Measurements from ENCODE around the gene TCF12. TPM values are rescaled to one million over a fixed set of nuclear protein-coding genes. Genes with fewer than 3 reads are reported as not detected.

Gene TCF12
- total RNA-seq, 1 donor from 2014 or later = 194 TPM

DNA sequence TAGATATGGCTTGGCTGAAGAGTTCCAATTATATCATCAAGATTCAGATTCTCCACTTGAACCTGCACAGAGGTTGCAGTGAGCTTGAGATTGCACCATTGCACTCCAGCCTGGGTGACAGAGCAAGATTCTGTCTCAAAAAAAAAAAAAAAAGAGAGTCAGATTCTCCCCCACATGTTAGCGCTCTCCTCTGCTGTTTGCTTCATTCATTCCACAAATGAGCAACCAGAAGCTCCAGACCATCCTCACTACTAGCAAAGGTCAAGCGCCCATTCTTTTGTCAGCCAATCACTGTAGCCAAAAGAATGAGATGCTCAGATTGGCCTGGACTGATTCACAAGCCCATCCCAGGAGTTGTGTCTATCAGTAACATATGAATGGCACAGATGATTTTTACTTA lies 28.4 kb upstream of the TCF12 start:
- no peak overlapping the region for H3K4me3 Mint-ChIP-seq
- peaks cover 35% of the 10 kb centered on the region for H3K4me1 Mint-ChIP-seq
- DNase-seq (ENCODE audit: low spot score in 2 of 2, unreplicated experiment in 2 of 2) = no peak

GRCh38 chr15:56891852-56892440 lies 26.5 kb upstream of the TCF12 start:
- Mint-ChIP-seq H3K4me1 (peaks cover 26% of the 10 kb centered on the region), H3K4me3 (no peak overlapping the region)

More for the DNA sequence above, 28.4 kb upstream of the TCF12 start:
- peaks cover 2% of the 10 kb centered on the region for H3K36me3 Mint-ChIP-seq
- H3K27ac Mint-ChIP-seq = no peak overlapping the region
- H3K9me3 Mint-ChIP-seq = no peaks in the 10 kb centered on the region
- TF ChIP-seq CTCF (IDR thresholded peaks at IDR 0.05; ENCODE audit: unreplicated experiment) = no peak
- H3K27me3 Mint-ChIP-seq (ENCODE audit: low read depth) = no peaks in the 10 kb centered on the region

GRCh38 chr15:56892659-56893363 lies 25.6 kb upstream of the TCF12 start:
- Mint-ChIP-seq H3K27me3 (ENCODE audit: low read depth) (no peaks in the 10 kb centered on the region), H3K4me3 (no peak overlapping the region), H3K9me3 (no peaks in the 10 kb centered on the region), H3K27ac (no peak overlapping the region), H3K4me1 (peaks cover 21% of the 10 kb centered on the region), H3K36me3 (peaks cover 2% of the 10 kb centered on the region)
- no peak for TF ChIP-seq CTCF (IDR thresholded peaks at IDR 0.05; ENCODE audit: unreplicated experiment)
- no peak for DNase-seq (ENCODE audit: low spot score in 2 of 2, unreplicated experiment in 2 of 2)

More at GRCh38 chr15:56891852-56892440, 26.5 kb upstream of the TCF12 start:
- no peaks in the 10 kb centered on the region for H3K9me3 Mint-ChIP-seq
- no peak overlapping the region for H3K27ac Mint-ChIP-seq
- TF ChIP-seq CTCF (IDR thresholded peaks at IDR 0.05; ENCODE audit: unreplicated experiment) = no peak
- peaks cover 2% of the 10 kb centered on the region for H3K36me3 Mint-ChIP-seq
- no peak for DNase-seq (ENCODE audit: low spot score in 2 of 2, unreplicated experiment in 2 of 2)
- H3K27me3 Mint-ChIP-seq (ENCODE audit: low read depth) = no peaks in the 10 kb centered on the region

DNA sequence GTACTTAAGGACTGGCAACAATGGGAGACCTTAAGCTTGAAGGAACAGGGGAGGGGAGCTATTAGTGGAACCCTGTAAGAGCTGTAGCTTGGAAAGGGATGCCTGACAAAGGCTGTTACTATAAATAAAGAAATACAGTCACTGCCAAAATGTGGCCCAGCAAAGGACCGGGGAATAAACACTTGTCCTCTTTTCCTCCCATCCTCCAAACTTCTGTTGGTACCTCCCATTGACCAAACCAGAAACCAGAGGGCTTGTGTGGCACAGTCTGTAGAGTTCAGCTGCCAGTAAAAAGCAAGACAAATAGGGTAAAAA lies 25.1 kb upstream of the TCF12 start:
- H3K27ac Mint-ChIP-seq = no peak overlapping the region
- TF ChIP-seq CTCF (IDR thresholded peaks at IDR 0.05; ENCODE audit: unreplicated experiment) = no peak
- H3K9me3 Mint-ChIP-seq = peaks cover 3% of the 10 kb centered on the region
- no peak for DNase-seq (ENCODE audit: low spot score in 2 of 2, unreplicated experiment in 2 of 2)
- peaks cover 2% of the 10 kb centered on the region for H3K36me3 Mint-ChIP-seq
- H3K4me3 Mint-ChIP-seq = no peak overlapping the region
- no peaks in the 10 kb centered on the region for H3K27me3 Mint-ChIP-seq (ENCODE audit: low read depth)
- peaks cover 16% of the 10 kb centered on the region for H3K4me1 Mint-ChIP-seq

DNA sequence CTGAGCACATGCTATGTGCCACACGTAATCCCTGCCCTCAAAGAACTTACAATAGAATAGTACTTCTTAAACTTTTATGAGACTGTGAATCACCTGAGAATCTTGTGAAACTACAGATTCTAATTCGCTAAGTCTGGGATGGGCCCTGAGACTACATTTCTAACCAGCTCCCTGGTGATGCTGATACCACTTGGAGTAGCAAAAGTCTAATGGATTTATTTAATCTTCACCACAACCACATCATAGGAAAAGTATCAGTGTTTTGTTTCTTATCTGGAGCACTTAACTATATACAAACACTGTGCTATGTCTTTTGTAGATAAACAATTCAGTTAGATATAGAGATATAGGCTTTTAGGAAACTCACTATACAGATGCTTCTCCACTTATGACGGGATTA lies 23.8 kb upstream of the TCF12 start:
- H3K27me3 Mint-ChIP-seq (ENCODE audit: low read depth) = no peaks in the 10 kb centered on the region
- DNase-seq (ENCODE audit: low spot score in 2 of 2, unreplicated experiment in 2 of 2) = no peak
- H3K4me3 Mint-ChIP-seq = no peak overlapping the region
- H3K9me3 Mint-ChIP-seq = peaks cover 4% of the 10 kb centered on the region
- TF ChIP-seq CTCF (IDR thresholded peaks at IDR 0.05; ENCODE audit: unreplicated experiment) = no peak
- peaks cover 8% of the 10 kb centered on the region for H3K4me1 Mint-ChIP-seq
- H3K27ac Mint-ChIP-seq = no peak overlapping the region
- peaks cover 2% of the 10 kb centered on the region for H3K36me3 Mint-ChIP-seq

Data from mesothelial cell of epicardium (in vitro differentiated cells).